ENCODE data around the gene HSD17B2.
"Not testable (repeated sequence)": the region's sequence is repeated elsewhere in the genome, so short reads cannot be mapped to it uniquely, and the experiment has no call there.

Gene HSD17B2

DNA sequence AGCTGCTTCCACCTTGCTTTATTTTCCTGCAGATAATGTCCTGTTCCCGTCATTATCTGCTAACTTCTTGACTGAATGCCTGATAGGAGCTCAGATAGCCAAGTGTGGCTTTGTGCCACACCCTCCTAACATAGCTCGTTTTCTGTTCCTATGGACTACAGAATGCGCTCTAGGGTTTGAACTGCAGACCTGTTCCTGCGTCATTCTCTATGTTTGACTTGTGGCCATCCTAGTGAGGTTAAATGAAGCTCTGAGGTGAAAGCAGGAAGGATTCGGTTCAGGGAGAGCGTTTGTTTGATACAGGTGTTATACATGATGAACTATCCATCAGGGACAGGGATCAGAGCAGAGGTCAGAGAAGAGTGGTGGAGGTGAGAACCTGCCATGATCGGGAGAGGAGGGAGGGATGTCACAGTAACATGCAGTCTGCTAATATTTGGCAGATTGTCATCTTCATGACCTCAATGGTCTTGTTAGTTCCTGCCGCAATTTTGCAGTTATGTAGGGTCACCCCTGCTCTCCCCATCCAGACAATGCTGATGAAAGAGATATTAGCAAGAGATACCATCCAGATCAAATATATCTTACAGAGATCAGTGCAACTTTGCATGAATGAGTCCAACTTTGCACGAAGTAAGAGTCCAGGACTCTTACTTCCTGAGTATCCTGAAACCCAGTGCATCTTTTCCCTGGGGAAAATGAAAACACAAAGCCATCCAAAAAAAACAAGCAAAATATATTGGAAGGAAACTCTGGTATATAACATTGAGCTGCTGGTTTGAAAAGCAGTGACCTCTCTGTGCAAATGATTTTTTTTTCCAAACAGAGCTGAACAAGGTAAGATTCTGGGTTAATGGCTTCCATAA, 102.1 kb downstream of the HSD17B2 start:
- no peak for DNase-seq

DNA sequence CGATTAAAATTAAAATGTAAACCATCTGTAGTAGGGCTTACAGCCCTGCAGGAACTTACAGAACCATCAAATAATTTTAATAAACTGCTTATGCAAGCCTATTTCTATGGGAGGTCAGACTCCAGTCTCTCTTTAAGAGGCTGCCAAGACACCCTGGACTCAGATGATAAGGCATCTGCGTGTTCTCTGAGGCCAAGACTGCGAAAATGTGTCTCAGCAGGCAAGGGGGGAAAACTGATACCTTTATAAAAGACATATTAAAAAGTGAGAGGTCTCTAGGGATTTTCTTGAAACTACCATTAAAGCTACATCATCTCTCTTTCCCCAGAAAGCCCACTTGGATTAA, 102.7 kb downstream of the HSD17B2 start:
- DNase-seq = no peak

DNA sequence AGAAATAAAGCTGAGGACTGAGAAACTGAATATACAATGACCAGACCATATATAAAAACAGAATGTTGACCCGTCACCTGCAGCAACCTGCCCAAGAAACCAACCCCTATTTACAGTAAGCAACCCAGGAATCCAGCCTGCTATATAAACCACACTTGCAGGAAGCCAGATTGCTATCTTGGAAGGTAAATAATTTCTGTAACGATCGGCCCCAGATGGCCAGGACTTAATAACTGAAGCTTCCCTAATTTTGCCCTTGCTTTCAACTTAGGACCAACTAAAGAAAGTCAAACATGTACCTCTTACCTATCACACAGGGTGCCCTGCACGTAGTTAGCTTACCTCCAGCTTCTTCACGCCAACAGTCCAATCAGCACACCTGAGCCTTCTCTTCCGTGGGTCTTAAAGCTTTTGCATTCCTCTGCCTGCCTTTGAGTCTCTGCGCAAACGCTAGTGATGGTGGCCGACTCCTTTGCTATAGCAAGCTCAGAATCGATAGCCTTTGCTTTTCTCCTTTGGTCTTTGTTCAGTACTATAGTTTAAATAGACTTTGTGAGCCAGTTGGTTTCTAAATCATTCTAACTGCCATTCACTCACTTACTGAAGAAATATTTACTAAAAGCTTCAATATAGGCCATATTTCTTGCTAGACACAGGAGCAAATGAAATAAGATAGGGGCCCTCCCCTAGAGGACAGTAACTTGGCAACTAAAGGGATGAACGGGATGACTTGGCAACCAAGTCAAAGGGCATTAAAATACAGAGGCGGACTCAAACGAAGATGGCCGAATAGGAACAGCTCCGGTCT, 103.6 kb downstream of the HSD17B2 start:
- DNase-seq = no peak

DNA sequence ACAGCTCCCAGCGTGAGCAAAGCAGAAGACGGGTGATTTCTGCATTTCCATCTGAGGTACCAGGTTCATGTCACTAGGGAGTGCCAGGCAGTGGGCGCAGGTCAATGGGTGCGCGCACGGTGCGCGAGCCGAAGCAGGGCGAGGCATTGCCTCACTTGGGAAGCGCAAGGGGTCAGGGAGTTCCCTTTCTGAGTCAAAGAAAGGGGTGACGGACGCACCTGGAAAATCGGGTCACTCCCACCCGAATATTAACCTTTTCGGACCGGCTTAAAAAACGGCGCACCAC, 104.2 kb downstream of the HSD17B2 start:
- not testable (repeated sequence) for DNase-seq

DNA sequence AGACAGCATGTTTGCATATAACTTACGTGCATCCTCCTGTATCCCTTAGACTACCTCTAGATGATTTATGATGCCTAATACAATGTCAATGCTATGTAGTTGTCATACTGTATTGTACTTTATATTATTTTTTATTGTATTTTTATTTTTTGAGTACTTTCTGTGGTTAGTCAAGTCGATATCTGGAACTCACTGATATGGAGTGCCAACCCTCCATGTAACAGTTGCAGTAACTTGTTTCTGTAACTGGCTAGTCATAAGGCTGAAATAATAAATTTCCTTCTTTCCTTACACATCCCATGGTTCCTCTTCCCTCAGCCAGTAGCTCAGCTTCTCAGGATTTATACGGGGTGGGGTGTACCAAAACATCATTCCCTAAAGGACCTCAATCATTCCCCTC, 111.5 kb downstream of the HSD17B2 start:
- no peak for DNase-seq

DNA sequence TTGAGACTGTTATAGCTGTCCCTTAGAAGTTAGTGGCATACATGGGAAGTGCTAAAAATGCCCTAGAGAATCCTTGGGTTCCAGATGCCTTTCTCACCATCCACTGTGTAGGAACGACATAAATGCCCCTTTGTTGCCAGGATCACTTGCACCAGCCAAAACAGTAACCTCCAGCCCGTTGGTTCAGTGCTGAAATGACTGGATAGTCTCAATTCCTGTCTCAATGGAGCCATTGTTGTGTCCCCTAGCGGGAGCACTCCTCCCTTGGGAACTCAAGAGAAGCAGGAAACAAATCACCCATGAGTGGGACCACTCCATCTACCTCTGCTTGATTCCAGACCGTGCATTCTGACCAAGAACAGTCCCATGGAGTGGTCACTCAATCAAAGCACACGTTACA, 111.9 kb downstream of the HSD17B2 start:
- no peak for DNase-seq

DNA sequence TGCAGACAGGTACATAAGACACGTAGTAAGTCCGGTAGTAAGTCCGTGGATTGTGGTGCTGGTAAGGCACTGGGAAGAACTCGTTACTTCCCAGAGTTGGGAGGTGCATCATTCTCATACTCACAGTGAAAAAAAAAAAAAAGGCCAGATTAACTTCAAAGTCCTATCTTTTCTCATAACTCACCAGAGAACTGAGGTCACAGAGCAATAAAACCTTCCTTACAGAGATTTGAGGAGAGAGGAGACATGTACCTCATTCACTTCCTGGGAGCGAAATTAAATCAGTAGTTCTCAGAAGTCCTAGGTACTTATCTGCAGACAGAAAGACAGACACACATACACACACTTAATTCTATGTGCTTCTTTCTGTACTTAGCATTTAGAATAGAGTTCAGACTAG, 112.5 kb downstream of the HSD17B2 start:
- DNase-seq = no peak

Measured in right forelimb (tissue), 1 donor.